GM12873 (cell line): ENCODE results near the gene RAB11A.

Source experiments
- CTCF ChIP-seq: IDR thresholded peaks from 2 replicates; pipeline ENCODE4 v1.5.1; 2012; ENCODE audit warnings: low read depth, mild to moderate bottlenecking, moderate library complexity, low read length, control low read depth; ENCODE audit not compliant: insufficient read depth; ENCODE audit errors: missing control alignments

The RAB11A gene

GRCh38 chr15:65918945-65919344, 49.7 kb downstream of the RAB11A start:
- TF ChIP-seq CTCF, result no peak

GRCh38 chr15:65919353-65919752, 50.1 kb downstream of the RAB11A start:
- no peak for TF ChIP-seq CTCF

GRCh38 chr15:65920121-65920520, 50.8 kb downstream of the RAB11A start:
- no peak for TF ChIP-seq CTCF

- TF ChIP-seq CTCF, result no peak
Observed at GRCh38 chr15:65920825-65921309, 51.6 kb downstream of the RAB11A start.

- no peak for TF ChIP-seq CTCF
Observed at GRCh38 chr15:65921780-65922179, 52.5 kb downstream of the RAB11A start.

- TF ChIP-seq CTCF, result no peak
Observed at GRCh38 chr15:65922621-65923020, 53.3 kb downstream of the RAB11A start.

GRCh38 chr15:65923264-65923663, 54.0 kb downstream of the RAB11A start:
- TF ChIP-seq CTCF, result no peak
